GM20000 (cell line): ENCODE results near the gene RBM20.

Experiments used
- DNase-seq: peaks from one replicate; pipeline ENCODE4 v3.0.0; 2012; ENCODE audit warnings: low spot score
- CTCF ChIP-seq: IDR thresholded peaks from 2 replicates; pipeline ENCODE4 v1.5.1; 2012; ENCODE audit warnings: mild to moderate bottlenecking, control low read depth; ENCODE audit errors: extremely low read depth, missing control alignments

RBM20 gene

GRCh38 chr10:110739811-110740271 is 95.7 kb downstream of the RBM20 start:
- no peak for DNase-seq
- no peak for TF ChIP-seq CTCF

GRCh38 chr10:110742801-110743200 is 98.7 kb downstream of the RBM20 start:
- no peak for TF ChIP-seq CTCF
- no peak for DNase-seq

GRCh38 chr10:110744782-110745181 is 100.6 kb downstream of the RBM20 start:
- TF ChIP-seq CTCF, result no peak
- no peak for DNase-seq

- peak; percentile 51 for DNase-seq
- peak; percentile 37 for TF ChIP-seq CTCF
Measured at GRCh38 chr10:110746254-110746826, 102.2 kb downstream of the RBM20 start.

GRCh38 chr10:110746969-110747608 is 103.0 kb downstream of the RBM20 start:
- no peak for TF ChIP-seq CTCF
- DNase-seq, result no peak

GRCh38 chr10:110747609-110748464 is 103.7 kb downstream of the RBM20 start:
- no peak for DNase-seq
- no peak for TF ChIP-seq CTCF

GRCh38 chr10:110748970-110749369 is 104.8 kb downstream of the RBM20 start:
- no peak for DNase-seq
- TF ChIP-seq CTCF, result no peak
